NCI-H69 (cell line): ENCODE results near the gene CYP24A1.

Experiments used
- DNase-seq: peaks from one replicate; lab custom pipeline; 2025; lab: John Stamatoyannopoulos, UW

Gene CYP24A1

DNA sequence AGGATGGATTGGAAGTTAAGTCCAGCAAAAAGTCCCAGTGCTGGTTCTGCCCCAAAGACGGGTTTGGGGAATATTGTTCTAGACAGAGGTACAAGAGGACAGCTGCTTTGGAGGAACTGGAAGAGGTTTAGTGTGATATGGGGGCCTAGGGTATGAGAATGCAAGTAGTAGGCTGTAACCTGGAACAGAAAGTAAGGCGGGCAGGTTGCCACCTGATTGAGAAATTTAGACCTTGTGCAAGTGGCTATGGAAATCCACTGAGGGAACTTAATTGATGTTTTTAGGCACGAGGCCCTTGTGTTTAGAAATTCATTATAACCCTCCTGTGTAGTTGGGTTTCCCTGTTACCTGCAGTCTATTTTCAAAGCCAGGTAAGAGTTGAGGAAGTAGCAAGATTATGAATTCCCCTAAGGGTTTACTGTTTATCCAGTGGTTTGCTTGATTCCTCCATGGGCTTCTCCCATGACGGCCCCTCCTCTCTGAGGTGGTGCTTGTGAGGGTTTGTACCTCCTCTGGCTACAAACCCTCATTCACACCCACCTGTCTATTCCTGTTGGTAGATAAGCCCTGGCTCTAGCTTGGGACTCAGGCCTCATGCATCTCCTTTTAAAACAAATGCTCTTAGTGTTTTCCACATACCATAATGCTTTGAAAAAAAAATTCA, 61.4 kb downstream of the CYP24A1 start:
- no peak for DNase-seq

- DNase-seq, result no peak
These were observed 62.3 kb downstream of the CYP24A1 start for GRCh38 chr20:54111460-54111859.

DNA sequence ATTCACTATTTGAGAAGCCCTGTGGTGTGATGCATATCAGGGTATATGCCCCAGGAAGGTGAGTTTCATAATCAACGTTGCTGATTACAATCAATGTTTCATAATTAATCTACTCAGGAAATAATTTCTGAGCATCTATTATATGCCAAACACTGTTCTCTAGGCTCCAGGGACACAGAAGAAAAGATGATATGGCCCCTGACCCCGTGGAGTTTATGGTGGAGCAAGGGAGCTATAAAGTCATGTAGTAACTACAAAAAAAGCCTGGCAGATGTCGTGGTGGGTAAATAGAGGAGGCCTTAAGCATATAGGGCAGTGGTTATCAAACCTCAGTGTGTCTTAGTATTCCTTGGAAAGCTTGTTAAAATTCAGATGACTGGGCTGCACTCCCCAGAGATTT, 63.3 kb downstream of the CYP24A1 start:
- DNase-seq, result no peak

GRCh38 chr20:54110041-54110440, 63.7 kb downstream of the CYP24A1 start:
- no peak for DNase-seq

GRCh38 chr20:54108817-54109216, 65.0 kb downstream of the CYP24A1 start:
- DNase-seq, result no peak

DNA sequence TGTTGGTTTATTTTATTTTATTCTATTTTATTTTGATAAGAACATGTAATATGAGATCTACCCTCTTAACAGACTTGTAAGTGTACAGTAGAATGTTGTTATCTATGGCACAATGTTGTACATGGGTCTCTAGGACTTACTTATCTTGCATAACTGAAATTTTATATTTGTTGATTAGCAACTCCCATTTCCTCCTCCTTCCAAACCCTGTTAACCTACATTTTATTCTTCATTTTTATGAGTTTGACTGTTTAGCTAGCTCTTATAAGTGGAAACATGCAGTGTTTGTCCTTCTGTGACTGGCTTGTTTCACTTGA, 65.5 kb downstream of the CYP24A1 start:
- no peak for DNase-seq

DNA sequence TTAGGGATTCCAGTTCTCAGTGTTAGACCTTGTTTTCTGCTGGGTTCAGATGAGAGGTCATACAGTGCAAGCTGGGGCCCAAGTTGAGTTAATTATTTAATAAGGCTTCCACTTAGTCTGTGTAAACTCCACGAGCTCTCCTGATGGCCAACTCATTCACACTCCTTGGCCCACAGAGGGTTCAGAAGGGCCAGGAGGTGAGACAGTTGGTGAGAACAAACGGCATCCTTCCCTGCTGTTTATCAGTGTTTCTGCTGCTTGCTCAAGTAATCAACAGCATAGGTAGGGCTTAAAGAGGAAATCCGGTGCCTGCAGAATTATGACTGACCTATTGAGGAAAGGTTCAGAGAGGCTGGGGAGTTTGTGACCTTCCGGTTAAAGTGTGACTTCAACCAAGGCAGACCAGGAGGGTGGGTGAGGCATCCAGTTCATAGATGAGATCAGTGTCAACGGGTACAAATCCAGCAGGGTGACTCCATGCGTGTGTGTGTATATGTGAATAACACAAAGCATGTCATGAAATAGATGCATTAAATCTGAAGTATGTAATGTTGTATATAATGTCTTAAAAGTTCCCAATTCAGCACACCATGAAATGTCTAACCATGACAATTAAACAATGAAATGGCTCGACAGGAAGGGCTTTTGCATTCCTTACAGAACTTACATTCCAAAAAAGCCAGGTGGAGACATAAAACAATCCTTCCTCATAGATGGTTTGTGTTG, 66.0 kb downstream of the CYP24A1 start:
- DNase-seq, result no peak

GRCh38 chr20:54107181-54107580, 66.6 kb downstream of the CYP24A1 start:
- no peak for DNase-seq

- no peak for DNase-seq
These were observed 67.6 kb downstream of the CYP24A1 start for GRCh38 chr20:54106162-54106561.

GRCh38 chr20:54105653-54106052, 68.1 kb downstream of the CYP24A1 start:
- DNase-seq, result no peak

- DNase-seq, result no peak
These were observed 69.0 kb downstream of the CYP24A1 start for GRCh38 chr20:54104781-54105180.

- no peak for DNase-seq
These were observed 69.8 kb downstream of the CYP24A1 start for GRCh38 chr20:54103762-54104600.
